ENCODE data around the gene MGME1. TPM values are rescaled to one million over a fixed set of nuclear protein-coding genes. Genes with fewer than 3 reads are reported as not detected.

Gene MGME1
- total and polyA plus RNA-seq, 2 of the 13 experiments (the other 11 are each of a cell fraction or from before 2014, with no cell fraction given): 36.7 to 66.6 TPM

DNA sequence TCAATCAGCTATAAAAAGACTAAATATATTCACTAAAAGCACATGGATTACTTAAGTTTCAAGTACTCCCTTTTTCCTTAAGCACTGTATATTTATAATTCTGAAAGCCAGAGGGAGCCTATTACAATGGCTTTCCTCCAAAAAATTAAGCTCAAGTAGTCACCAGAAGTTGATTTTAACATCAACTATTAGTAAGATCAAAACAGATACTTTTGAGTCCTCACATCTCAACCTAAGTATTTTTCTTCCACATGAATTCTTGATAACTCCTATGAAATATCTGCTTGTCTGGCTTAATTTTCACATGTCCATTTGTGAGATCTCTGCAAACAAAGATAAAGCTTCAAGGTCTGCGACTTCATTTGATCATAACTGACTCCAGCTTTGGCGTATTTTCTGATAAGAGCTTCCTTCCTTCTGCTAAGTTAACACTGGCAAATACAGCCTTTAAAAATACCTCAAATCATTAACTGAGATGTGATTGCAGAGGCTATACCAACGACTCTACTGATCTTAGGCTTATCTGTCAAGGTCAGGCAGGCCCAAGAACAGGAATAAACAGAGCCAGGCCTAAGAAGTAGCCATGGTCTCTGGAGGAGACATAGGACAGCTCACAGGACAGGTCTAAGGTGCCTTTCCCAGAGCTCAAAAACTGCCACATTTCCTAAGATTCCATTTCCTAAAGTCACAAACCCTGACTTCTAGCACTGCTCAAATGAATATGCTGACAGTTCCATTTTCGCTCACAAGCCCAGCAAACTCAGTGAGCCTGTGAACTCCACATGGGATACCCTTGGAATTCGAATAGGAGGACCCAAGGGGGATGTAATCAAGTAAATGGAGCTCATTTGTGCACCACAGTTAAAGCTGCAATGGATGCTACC, 10.2 kb upstream of the MGME1 start (continued):
- TF ChIP-seq FOXP1 (IDR thresholded peaks at IDR 0.05) (no peak), FOXP1 (CRISPR knock-in tag; IDR thresholded peaks at IDR 0.05) (peak; percentile 33; the same call in 1 of the 2 replicates), RFX1 (IDR thresholded peaks at IDR 0.05) (no peak), ZBTB49 (CRISPR knock-in tag; IDR thresholded peaks at IDR 0.05; ENCODE audit: borderline replicate concordance) (no peak), XBP1 (CRISPR knock-in tag; IDR thresholded peaks at IDR 0.05) (no peak), ZKSCAN8 (CRISPR knock-in tag; IDR thresholded peaks at IDR 0.05; ENCODE audit: borderline replicate concordance) (peak; percentile 39; the same call in 1 of the 2 replicates), HNRNPUL1 (IDR thresholded peaks at IDR 0.05; ENCODE audit: low read depth, low read length) (no peak), SCMH1 (CRISPR knock-in tag; IDR thresholded peaks at IDR 0.05; ENCODE audit: borderline replicate concordance) (no peak), ZNF552 (CRISPR knock-in tag; IDR thresholded peaks at IDR 0.05; ENCODE audit: borderline replicate concordance) (no peak), MTA1 (CRISPR knock-in tag; IDR thresholded peaks at IDR 0.05; ENCODE audit: borderline replicate concordance) (no peak), MED1 (CRISPR knock-in tag; IDR thresholded peaks at IDR 0.05) (peak; percentile 80; the same call in 1 of the 2 replicates), SALL2 (CRISPR knock-in tag; IDR thresholded peaks at IDR 0.05) (peak; percentile 57; the same call in 1 of the 2 replicates), ZFP36L2 (CRISPR knock-in tag; IDR thresholded peaks at IDR 0.05) (no peak), ZFP36 (IDR thresholded peaks at IDR 0.05; ENCODE audit: borderline replicate concordance, low read depth, low read length, partially characterized antibody) (no peak), IKZF1 (IDR thresholded peaks at IDR 0.05) (no peak), MED13 (CRISPR knock-in tag; IDR thresholded peaks at IDR 0.05) (peak; percentile 82), ZNF468 (CRISPR knock-in tag; IDR thresholded peaks at IDR 0.05) (no peak), ZNF263 (CRISPR knock-in tag; IDR thresholded peaks at IDR 0.05) (no peak), JUNB (CRISPR knock-in tag; IDR thresholded peaks at IDR 0.05; ENCODE audit: borderline replicate concordance) (no peak), ZFP41 (CRISPR knock-in tag; IDR thresholded peaks at IDR 0.05; ENCODE audit: borderline replicate concordance) (no peak), DPF2 (CRISPR knock-in tag; IDR thresholded peaks at IDR 0.05; ENCODE audit: borderline replicate concordance, low read depth) (peak; percentile 80), ZMYM2 (CRISPR knock-in tag; IDR thresholded peaks at IDR 0.05) (no peak)
- TF ChIP-seq, protein P1, sequence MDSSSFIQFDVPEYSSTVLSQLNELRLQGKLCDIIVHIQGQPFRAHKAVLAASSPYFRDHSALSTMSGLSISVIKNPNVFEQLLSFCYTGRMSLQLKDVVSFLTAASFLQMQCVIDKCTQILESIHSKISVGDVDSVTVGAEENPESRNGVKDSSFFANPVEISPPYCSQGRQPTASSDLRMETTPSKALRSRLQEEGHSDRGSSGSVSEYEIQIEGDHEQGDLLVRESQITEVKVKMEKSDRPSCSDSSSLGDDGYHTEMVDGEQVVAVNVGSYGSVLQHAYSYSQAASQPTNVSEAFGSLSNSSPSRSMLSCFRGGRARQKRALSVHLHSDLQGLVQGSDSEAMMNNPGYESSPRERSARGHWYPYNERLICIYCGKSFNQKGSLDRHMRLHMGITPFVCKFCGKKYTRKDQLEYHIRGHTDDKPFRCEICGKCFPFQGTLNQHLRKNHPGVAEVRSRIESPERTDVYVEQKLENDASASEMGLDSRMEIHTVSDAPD (CRISPR knock-in tag; IDR thresholded peaks at IDR 0.05): 0 out of 2 replicates have a peak, but pooled peaks have one; percentile 66
- TF ChIP-seq, protein P2, sequence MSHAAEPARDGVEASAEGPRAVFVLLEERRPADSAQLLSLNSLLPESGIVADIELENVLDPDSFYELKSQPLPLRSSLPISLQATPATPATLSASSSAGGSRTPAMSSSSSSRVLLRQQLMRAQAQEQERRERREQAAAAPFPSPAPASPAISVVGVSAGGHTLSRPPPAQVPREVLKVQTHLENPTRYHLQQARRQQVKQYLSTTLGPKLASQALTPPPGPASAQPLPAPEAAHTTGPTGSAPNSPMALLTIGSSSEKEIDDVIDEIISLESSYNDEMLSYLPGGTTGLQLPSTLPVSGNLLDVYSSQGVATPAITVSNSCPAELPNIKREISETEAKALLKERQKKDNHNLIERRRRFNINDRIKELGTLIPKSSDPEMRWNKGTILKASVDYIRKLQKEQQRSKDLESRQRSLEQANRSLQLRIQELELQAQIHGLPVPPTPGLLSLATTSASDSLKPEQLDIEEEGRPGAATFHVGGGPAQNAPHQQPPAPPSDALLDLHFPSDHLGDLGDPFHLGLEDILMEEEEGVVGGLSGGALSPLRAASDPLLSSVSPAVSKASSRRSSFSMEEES (CRISPR knock-in tag; IDR thresholded peaks at IDR 0.05): no peak
- TF ChIP-seq, protein P3, sequence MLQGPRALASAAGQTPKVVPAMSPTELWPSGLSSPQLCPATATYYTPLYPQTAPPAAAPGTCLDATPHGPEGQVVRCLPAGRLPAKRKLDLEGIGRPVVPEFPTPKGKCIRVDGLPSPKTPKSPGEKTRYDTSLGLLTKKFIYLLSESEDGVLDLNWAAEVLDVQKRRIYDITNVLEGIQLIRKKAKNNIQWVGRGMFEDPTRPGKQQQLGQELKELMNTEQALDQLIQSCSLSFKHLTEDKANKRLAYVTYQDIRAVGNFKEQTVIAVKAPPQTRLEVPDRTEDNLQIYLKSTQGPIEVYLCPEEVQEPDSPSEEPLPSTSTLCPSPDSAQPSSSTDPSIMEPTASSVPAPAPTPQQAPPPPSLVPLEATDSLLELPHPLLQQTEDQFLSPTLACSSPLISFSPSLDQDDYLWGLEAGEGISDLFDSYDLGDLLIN (CRISPR knock-in tag; IDR thresholded peaks at IDR 0.05; ENCODE audit: borderline replicate concordance): no peak

Data from HepG2 (cell line).